B cell (primary cell): ENCODE data around the gene DDX17. TPM values are rescaled to one million over a fixed set of nuclear protein-coding genes. Genes with fewer than 3 reads are reported as not detected.

Source experiments
- ATAC-seq: fragments of 200-7000 bp; cut with Tn5 transposase; one replicate; pipeline ENCODE4 v1.10.0; 2021; ENCODE audit warnings: low read depth, mild to moderate bottlenecking, moderate number of reproducible peaks, moderate library complexity
- CTCF ChIA-PET: fragments of 350-600 bp; sonication (Branson Sonifier 250); formaldehyde crosslinking; loops from one replicate; lab custom pipeline; 2021; ENCODE audit warnings: antibody characterized with exemption, inconsistent platforms; lab: Charles Lee
- POLR2A ChIA-PET: fragments of 350-600 bp; sonication (Branson Sonifier 250); formaldehyde crosslinking; loops from one replicate; lab custom pipeline; 2021; ENCODE audit warnings: antibody characterized with exemption; lab: Charles Lee
- DNase-seq: peaks from one replicate; pipeline ENCODE4 v3.0.0; 2013
- H2AFZ ChIP-seq: 2 replicates; pipeline ENCODE4 v1.6.1; 2012; ENCODE audit warnings: mild to moderate bottlenecking, low read depth, low read length; ENCODE audit not compliant: insufficient read depth, poor library complexity, severe bottlenecking
- H3K27ac ChIP-seq, 2 donors: 1 replicate in 1 of 2; 2 replicates in 1 of 2; pipeline ENCODE4 v1.5.1; 2012 to 2013; ENCODE audit warnings: low read length in 2 of 2, mild to moderate bottlenecking in 2 of 2, moderate library complexity in 1 of 2
- H3K27me3 ChIP-seq, 4 experiments: fragments of 200-600 bp in 1 of 4; sonication (generic) in 1 of 4; replicated peaks in 1 of 4; 1 replicate in 2 of 4; 2 replicates in 2 of 4; pipeline versions ENCODE4 v1.6.1 to v1.7.0; 2013 to 2016; ENCODE audit warnings: low read length in 3 of 4, mild to moderate bottlenecking in 2 of 4, mixed read lengths in 1 of 4, moderate library complexity in 1 of 4; ENCODE audit not compliant: insufficient read depth in 4 of 4, control insufficient read depth in 3 of 4; ENCODE audit errors: control extremely low read depth in 1 of 4
- H3K36me3 ChIP-seq, 2 experiments: replicated peaks in 1 of 2; 1 replicate in 1 of 2; 2 replicates in 1 of 2; pipeline versions ENCODE4 v1.6.1 to v1.7.1; 2013; ENCODE audit warnings: low read length in 1 of 2; ENCODE audit not compliant: insufficient read depth in 2 of 2, control insufficient read depth in 1 of 2; ENCODE audit errors: control extremely low read depth in 1 of 2, extremely low read depth in 1 of 2
- H3K4me1 ChIP-seq, 2 donors: fragments of 200-600 bp in 1 of 2; sonication (generic) in 1 of 2; 1 replicate in 1 of 2; 2 replicates in 1 of 2; pipeline versions ENCODE4 v1.5.1 to v1.6.1; 2013 to 2017; ENCODE audit warnings: low read length in 2 of 2; ENCODE audit not compliant: control insufficient read depth in 2 of 2, insufficient read depth in 2 of 2
- H3K4me2 ChIP-seq: replicated peaks from 2 replicates; pipeline ENCODE3; 2012; ENCODE audit warnings: mild to moderate bottlenecking, low read depth, low read length; ENCODE audit not compliant: poor library complexity, severe bottlenecking
- H3K4me3 ChIP-seq, 5 experiments: fragments of 200-600 bp in 1 of 5; sonication (generic) in 1 of 5; 1 replicate in 3 of 5; 2 replicates in 2 of 5; pipeline versions ENCODE4 v1.5.1 to v1.7.0; 2011 to 2016; ENCODE audit warnings: low read length in 4 of 5, mild to moderate bottlenecking in 4 of 5, low read depth in 2 of 5, control low read depth in 1 of 5, moderate library complexity in 1 of 5; ENCODE audit not compliant: insufficient read depth in 1 of 5; ENCODE audit errors: control extremely low read depth in 1 of 5, extremely low read depth in 1 of 5
- H3K79me2 ChIP-seq: fragments of 200-600 bp; sonication (generic); one replicate; pipeline ENCODE4 v1.6.0; 2016; ENCODE audit warnings: low read length; ENCODE audit not compliant: control insufficient read depth, insufficient read depth
- H3K9ac ChIP-seq: fragments of 200-600 bp; sonication (generic); 2 replicates; pipeline ENCODE4 v1.6.1; 2017; ENCODE audit warnings: mild to moderate bottlenecking, low read length, moderate library complexity
- H3K9me3 ChIP-seq, 3 donors: one replicate each; pipeline versions ENCODE4 v1.6.1 to v1.7.1; 2013; ENCODE audit warnings: low read length in 2 of 3; ENCODE audit not compliant: control insufficient read depth in 2 of 3, insufficient read depth in 1 of 3; ENCODE audit errors: control extremely low read depth in 1 of 3
- H4K20me1 ChIP-seq: 2 replicates; pipeline ENCODE4 v1.6.0; 2012; ENCODE audit warnings: mild to moderate bottlenecking, low read length; ENCODE audit not compliant: insufficient read depth, control insufficient read depth, poor library complexity, severe bottlenecking
- H3K27ac Mint-ChIP-seq: one replicate; pipeline ENCODE4 v1.8.0; 2021; ENCODE audit warnings: mixed read lengths
- H3K27me3 Mint-ChIP-seq: one replicate; pipeline ENCODE4 v1.8.0; 2021; ENCODE audit warnings: mixed read lengths
- H3K4me1 Mint-ChIP-seq: one replicate; pipeline ENCODE4 v1.8.0; 2021; ENCODE audit warnings: mixed read lengths
- H3K4me3 Mint-ChIP-seq: one replicate; pipeline ENCODE4 v1.8.0; 2021; ENCODE audit warnings: mixed read lengths
- H3K9me3 Mint-ChIP-seq: one replicate; pipeline ENCODE4 v1.8.0; 2022; ENCODE audit warnings: mixed read lengths; ENCODE audit not compliant: insufficient read depth
- EZH2 ChIP-seq: IDR thresholded peaks from 2 replicates; pipeline ENCODE4 v1.6.1; 2012; ENCODE audit warnings: borderline replicate concordance, low read depth, mild to moderate bottlenecking, moderate library complexity, low read length; ENCODE audit not compliant: insufficient read depth, poor library complexity, severe bottlenecking
- WGBS: methylation state at CpG from one replicate; pipeline ENCODE4 v1.1.5; 2013; ENCODE audit warnings: missing lambda C conversion rate; ENCODE audit not compliant: insufficient coverage; 5-methylcytosine and 5-hydroxymethylcytosine counted together
- intact Hi-C: fragments of 100-400 bp; cut with micrococcal nuclease; formaldehyde crosslinking; loops from one replicate; pipeline ENCODE4 v1.10.0; 2022
- polyA plus RNA-seq: library from polyadenylated mRNA; depleted of rRNA; stranded (reverse); fragments of >200 nt; gene quantifications from 2 replicates; pipeline ENCODE4 v1.2.3, GENCODE V29; 2012
- total RNA-seq, 2 donors: library from RNA; stranded (reverse); fragments of 120-200 nt in 1 of 2; gene quantifications; 1 replicate in 1 of 2; 2 replicates in 1 of 2; pipeline versions ENCODE4 v1.2.3 to v1.2.4, GENCODE V29; 2013 to 2022
- TF ChIP-seq, protein P1 (sequence below): fragments of 200-600 bp; IDR thresholded peaks from one replicate; pipeline ENCODE4 v1.8.0; 2022; ENCODE audit warnings: antibody characterized with exemption, mild to moderate bottlenecking

The DDX17 gene
- total and polyA plus RNA-seq, 2 donors (not counting 1 experiment from before 2014, with no cell fraction given): 754 to 936 TPM

- intact Hi-C loops: no loop called here
- Histone ChIP-seq H3K27ac (peak overlapping the region in 1 of 2 donors; percentile 55), H4K20me1 (no peaks in the 10 kb centered on the region), H3K4me2 (no peak overlapping the region), H3K9me3 (no peaks in the 10 kb centered on the region), H2AFZ (no peak overlapping the region), H3K4me1 (no peaks in the 10 kb centered on the region), H3K36me3 (peaks cover 6 to 44% of the 10 kb centered on the region in 2 experiments), H3K9ac (no peak overlapping the region), H3K4me3 (no peak overlapping the region), H3K27me3 (no peaks in the 10 kb centered on the region), H3K79me2 (no peaks in the 10 kb centered on the region)
- CTCF ChIA-PET: no interaction called here
- POLR2A ChIA-PET: interaction anchor here (0.7 kb wide), 1 partner anchor 10 kb away, joined by 4 read pairs; no protein-coding TSS in a partner anchor
- no peaks in the 10 kb centered on the region for H3K9me3 Mint-ChIP-seq
- no peak overlapping the region for H3K4me3 Mint-ChIP-seq
- 86% methylated on average over 1 of the region's 7 CpGs for WGBS
- TF ChIP-seq, protein P1, sequence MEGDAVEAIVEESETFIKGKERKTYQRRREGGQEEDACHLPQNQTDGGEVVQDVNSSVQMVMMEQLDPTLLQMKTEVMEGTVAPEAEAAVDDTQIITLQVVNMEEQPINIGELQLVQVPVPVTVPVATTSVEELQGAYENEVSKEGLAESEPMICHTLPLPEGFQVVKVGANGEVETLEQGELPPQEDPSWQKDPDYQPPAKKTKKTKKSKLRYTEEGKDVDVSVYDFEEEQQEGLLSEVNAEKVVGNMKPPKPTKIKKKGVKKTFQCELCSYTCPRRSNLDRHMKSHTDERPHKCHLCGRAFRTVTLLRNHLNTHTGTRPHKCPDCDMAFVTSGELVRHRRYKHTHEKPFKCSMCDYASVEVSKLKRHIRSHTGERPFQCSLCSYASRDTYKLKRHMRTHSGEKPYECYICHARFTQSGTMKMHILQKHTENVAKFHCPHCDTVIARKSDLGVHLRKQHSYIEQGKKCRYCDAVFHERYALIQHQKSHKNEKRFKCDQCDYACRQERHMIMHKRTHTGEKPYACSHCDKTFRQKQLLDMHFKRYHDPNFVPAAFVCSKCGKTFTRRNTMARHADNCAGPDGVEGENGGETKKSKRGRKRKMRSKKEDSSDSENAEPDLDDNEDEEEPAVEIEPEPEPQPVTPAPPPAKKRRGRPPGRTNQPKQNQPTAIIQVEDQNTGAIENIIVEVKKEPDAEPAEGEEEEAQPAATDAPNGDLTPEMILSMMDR: no peak
- no peak for TF ChIP-seq EZH2
- H3K27ac Mint-ChIP-seq: peak overlapping the region; percentile 32
- ATAC-seq (no peak), DNase-seq (no peak)
- peaks cover 1% of the 10 kb centered on the region for H3K4me1 Mint-ChIP-seq
- peaks cover under 1% of the 10 kb centered on the region for H3K27me3 Mint-ChIP-seq
Observed at GRCh38 chr22:38479096-38479837, 26.8 kb downstream of the DDX17 start.

- CTCF ChIA-PET: no interaction called here
- H3K9ac ChIP-seq: no peak overlapping the region
Observed at GRCh38 chr22:38477585-38477984, 28.5 kb downstream of the DDX17 start.

More at GRCh38 chr22:38477585-38477984, 28.5 kb downstream of the DDX17 start:
- Histone ChIP-seq H3K9me3 (no peaks in the 10 kb centered on the region), H3K36me3 (peaks cover 0 to 28% of the 10 kb centered on the region in 2 experiments), H3K27me3 (no peaks in the 10 kb centered on the region), H3K4me2 (no peak overlapping the region), H3K4me3 (no peak overlapping the region), H3K27ac (peak overlapping the region in 1 of 2 donors; percentile 12), H3K4me1 (no peaks in the 10 kb centered on the region), H4K20me1 (no peaks in the 10 kb centered on the region), H2AFZ (no peak overlapping the region), H3K79me2 (no peaks in the 10 kb centered on the region)
- H3K27me3 Mint-ChIP-seq: peaks cover 5% of the 10 kb centered on the region
- ATAC-seq (no peak), DNase-seq (no peak)
- no peak overlapping the region for H3K4me3 Mint-ChIP-seq
- no peak for TF ChIP-seq EZH2
- TF ChIP-seq, protein P1: no peak
- POLR2A ChIA-PET: interaction anchor here (0.6 kb wide), 1 partner anchor 49 kb away, joined by 7 read pairs; no protein-coding TSS in a partner anchor
- intact Hi-C loops: no loop called here
- H3K27ac Mint-ChIP-seq: peak overlapping the region; percentile 10
- H3K4me1 Mint-ChIP-seq: no peaks in the 10 kb centered on the region
- no peaks in the 10 kb centered on the region for H3K9me3 Mint-ChIP-seq
- no CpG with 5 or more reads among the region's 1 CpG for WGBS
